Activated CD4-positive, alpha-beta T cell treated with anti-CD3 and anti-CD28 coated beads, Interleukin-2, amount 10 ng/mL, durations not matched to agents 7 days and 5 days (primary cell): ENCODE measurements around the gene PARN. TPM values are rescaled to one million over a fixed set of nuclear protein-coding genes. Genes with fewer than 3 reads are reported as not detected.

ENCODE experiments used
- CTCF ChIA-PET: fragments of 350-600 bp; sonication (Branson Sonifier 250); formaldehyde crosslinking; loops from one replicate; lab custom pipeline; 2021; ENCODE audit warnings: antibody characterized with exemption; lab: Charles Lee
- POLR2A ChIA-PET: fragments of 350-600 bp; sonication (Branson Sonifier 250); formaldehyde crosslinking; loops from one replicate; lab custom pipeline; 2021; ENCODE audit warnings: antibody characterized with exemption; lab: Charles Lee
- DNase-seq: peaks from one replicate; pipeline ENCODE4 v3.0.0-alpha.2; 2020
- H3K27ac Mint-ChIP-seq: one replicate; pipeline ENCODE4 v1.8.0; 2021; ENCODE audit warnings: mild to moderate bottlenecking, moderate library complexity, mixed read lengths
- H3K27me3 Mint-ChIP-seq: one replicate; pipeline ENCODE4 v1.8.0; 2021; ENCODE audit warnings: mixed read lengths
- H3K36me3 Mint-ChIP-seq: one replicate; pipeline ENCODE4 v1.8.0; 2021; ENCODE audit warnings: low read depth, mixed read lengths
- H3K4me1 Mint-ChIP-seq: one replicate; pipeline ENCODE4 v1.8.0; 2021; ENCODE audit warnings: mixed read lengths
- H3K4me3 Mint-ChIP-seq: one replicate; pipeline ENCODE4 v1.8.0; 2021; ENCODE audit warnings: mild to moderate bottlenecking, moderate library complexity, mixed read lengths
- H3K9me3 Mint-ChIP-seq: one replicate; pipeline ENCODE4 v1.8.0; 2021; ENCODE audit warnings: mixed read lengths
- total RNA-seq, 2 experiments: library from RNA; stranded (reverse); gene quantifications; one replicate each; pipeline ENCODE4 v1.2.3, GENCODE V29; 2021

Gene PARN
- total RNA-seq, 2 experiments from 2014 or later, result 41.1 to 51.8 TPM

GRCh38 chr16:14510939-14511799 is 118.9 kb downstream of the PARN start:
- no peak overlapping the region for H3K27ac Mint-ChIP-seq
- no peak overlapping the region for H3K4me3 Mint-ChIP-seq
- H3K36me3 Mint-ChIP-seq, result peaks cover 2% of the 10 kb centered on the region
- DNase-seq, result no peak
- peaks cover 7% of the 10 kb centered on the region for H3K4me1 Mint-ChIP-seq
- POLR2A ChIA-PET, result interaction anchor here (0.6 kb wide), 1 partner anchor 588 kb away, joined by 7 read pairs; no protein-coding TSS in a partner anchor
- no peaks in the 10 kb centered on the region for H3K27me3 Mint-ChIP-seq
- CTCF ChIA-PET, result interaction anchor here (0.6 kb wide), 1 partner anchor 553 kb away, joined by 3 read pairs; no protein-coding TSS in a partner anchor
- no peaks in the 10 kb centered on the region for H3K9me3 Mint-ChIP-seq

GRCh38 chr16:14510581-14510938 is 119.5 kb downstream of the PARN start:
- POLR2A ChIA-PET, result no interaction called here
- DNase-seq, result no peak
- Mint-ChIP-seq H3K4me1 (peaks cover 7% of the 10 kb centered on the region), H3K4me3 (no peak overlapping the region), H3K27me3 (no peaks in the 10 kb centered on the region), H3K36me3 (peaks cover 2% of the 10 kb centered on the region), H3K9me3 (no peaks in the 10 kb centered on the region), H3K27ac (no peak overlapping the region)
- CTCF ChIA-PET, result interaction anchor here (1.4 kb wide), 1 partner anchor 17 kb away, joined by 3 read pairs; no protein-coding TSS in a partner anchor

GRCh38 chr16:14509675-14510132 is 120.4 kb downstream of the PARN start:
- POLR2A ChIA-PET, result no interaction called here
- no peak overlapping the region for H3K27ac Mint-ChIP-seq

GRCh38 chr16:14509055-14509454 is 121.0 kb downstream of the PARN start:
- Mint-ChIP-seq H3K4me1 (peaks cover 7% of the 10 kb centered on the region), H3K27me3 (no peaks in the 10 kb centered on the region), H3K4me3 (no peak overlapping the region), H3K27ac (no peak overlapping the region), H3K9me3 (no peaks in the 10 kb centered on the region), H3K36me3 (peaks cover 2% of the 10 kb centered on the region)
- ChIA-PET POLR2A (no interaction called here), CTCF (interaction anchor here (1.4 kb wide), 1 partner anchor 19 kb away, joined by 3 read pairs; no protein-coding TSS in a partner anchor)
- no peak for DNase-seq

More at GRCh38 chr16:14509675-14510132, 120.4 kb downstream of the PARN start:
- H3K4me3 Mint-ChIP-seq, result no peak overlapping the region
- no peak for DNase-seq
- peaks cover 2% of the 10 kb centered on the region for H3K36me3 Mint-ChIP-seq
- H3K27me3 Mint-ChIP-seq, result no peaks in the 10 kb centered on the region
- CTCF ChIA-PET, result interaction anchor here (1.4 kb wide), 1 partner anchor 18 kb away, joined by 3 read pairs; no protein-coding TSS in a partner anchor
- H3K4me1 Mint-ChIP-seq, result peaks cover 7% of the 10 kb centered on the region
- H3K9me3 Mint-ChIP-seq, result no peaks in the 10 kb centered on the region

DNA sequence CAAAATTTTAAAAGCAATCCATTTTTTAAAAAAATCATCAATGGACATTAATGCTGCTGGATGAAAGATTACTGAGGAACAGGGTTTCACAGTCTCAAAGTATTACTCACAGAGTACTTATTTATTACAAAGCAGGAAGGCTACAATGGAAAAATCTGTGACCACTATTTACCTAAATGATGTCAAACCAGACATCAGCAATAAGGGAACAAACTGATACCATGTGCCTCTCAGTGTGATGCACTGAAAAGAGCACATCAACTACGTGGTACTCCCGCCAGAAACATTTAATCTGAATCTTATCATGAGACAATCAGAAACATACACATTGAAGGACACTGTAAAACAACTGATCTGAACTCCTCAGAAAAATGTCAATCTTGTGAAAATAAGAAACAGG is 124.2 kb downstream of the PARN start:
- H3K27me3 Mint-ChIP-seq, result no peaks in the 10 kb centered on the region
- peaks cover 10% of the 10 kb centered on the region for H3K4me1 Mint-ChIP-seq
- H3K4me3 Mint-ChIP-seq, result no peak overlapping the region
- H3K36me3 Mint-ChIP-seq, result peaks cover 2% of the 10 kb centered on the region
- no peak overlapping the region for H3K27ac Mint-ChIP-seq
- no peaks in the 10 kb centered on the region for H3K9me3 Mint-ChIP-seq
- POLR2A ChIA-PET, result no interaction called here
- CTCF ChIA-PET, result no interaction called here
- DNase-seq, result no peak

- no peaks in the 10 kb centered on the region for H3K9me3 Mint-ChIP-seq
- H3K4me1 Mint-ChIP-seq, result peaks cover 10% of the 10 kb centered on the region
- peaks cover 2% of the 10 kb centered on the region for H3K36me3 Mint-ChIP-seq
- H3K27me3 Mint-ChIP-seq, result no peaks in the 10 kb centered on the region
- no peak for DNase-seq
- CTCF ChIA-PET, result interaction anchor here (0.8 kb wide), 1 partner anchor 14 kb away, joined by 4 read pairs; no protein-coding TSS in a partner anchor
- POLR2A ChIA-PET, result no interaction called here
- no peak overlapping the region for H3K4me3 Mint-ChIP-seq
- peak overlapping the region; percentile 11 for H3K27ac Mint-ChIP-seq
These were observed 126.9 kb downstream of the PARN start for GRCh38 chr16:14502932-14503741.

DNA sequence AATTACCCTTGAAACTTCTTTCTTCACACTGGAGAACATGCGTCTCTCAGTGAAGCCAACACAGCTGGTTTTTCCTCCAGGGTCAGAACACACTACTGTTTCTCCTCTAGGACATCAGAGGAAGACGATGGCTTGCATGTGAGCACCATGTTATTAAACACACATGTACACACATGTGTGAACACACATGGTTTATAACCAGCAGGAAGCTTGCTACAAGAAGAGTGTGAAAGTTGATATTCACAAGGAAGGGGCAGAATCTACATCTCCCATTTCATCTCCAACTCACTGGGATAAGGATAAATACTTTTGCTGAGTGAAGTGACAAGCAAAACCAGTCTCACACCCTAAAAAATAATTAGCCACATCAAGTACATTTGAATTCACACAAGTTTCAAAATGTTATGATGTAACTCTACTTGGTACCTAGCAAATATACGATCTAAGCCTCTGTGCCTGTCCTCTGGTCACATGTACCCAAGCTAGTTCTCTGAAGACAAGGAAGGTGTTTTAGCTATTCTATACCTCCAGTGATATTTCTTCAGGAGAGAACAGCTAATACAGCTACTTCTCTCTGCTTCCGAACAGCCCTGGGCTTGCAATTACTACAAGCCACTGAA is 127.7 kb downstream of the PARN start:
- DNase-seq, result no peak
- Mint-ChIP-seq H3K27ac (no peak overlapping the region), H3K27me3 (no peaks in the 10 kb centered on the region), H3K9me3 (no peaks in the 10 kb centered on the region), H3K4me3 (no peak overlapping the region), H3K36me3 (peaks cover 2% of the 10 kb centered on the region), H3K4me1 (peaks cover 10% of the 10 kb centered on the region)
- CTCF ChIA-PET, result no interaction called here
- POLR2A ChIA-PET, result no interaction called here

GRCh38 chr16:14501331-14502255 is 128.5 kb downstream of the PARN start:
- Mint-ChIP-seq H3K27ac (no peak overlapping the region), H3K4me3 (no peak overlapping the region), H3K4me1 (peaks cover 10% of the 10 kb centered on the region), H3K36me3 (peaks cover 2% of the 10 kb centered on the region), H3K27me3 (no peaks in the 10 kb centered on the region), H3K9me3 (no peaks in the 10 kb centered on the region)
- ChIA-PET CTCF (interaction anchor here (0.6 to 0.8 kb wide), 2 partner anchors 83 to 1002 kb away, joined by 4 read pairs; no protein-coding TSS in a partner anchor), POLR2A (no interaction called here)
- no peak for DNase-seq

GRCh38 chr16:14500791-14501190 is 129.3 kb downstream of the PARN start:
- peaks cover 10% of the 10 kb centered on the region for H3K4me1 Mint-ChIP-seq
- CTCF ChIA-PET, result interaction anchor here (0.6 kb wide), 1 partner anchor 428 kb away, joined by 4 read pairs; no protein-coding TSS in a partner anchor
- H3K27ac Mint-ChIP-seq, result no peak overlapping the region
- H3K4me3 Mint-ChIP-seq, result no peak overlapping the region
- H3K36me3 Mint-ChIP-seq, result no peaks in the 10 kb centered on the region
- no peak for DNase-seq
- H3K27me3 Mint-ChIP-seq, result no peaks in the 10 kb centered on the region
- H3K9me3 Mint-ChIP-seq, result no peaks in the 10 kb centered on the region
- POLR2A ChIA-PET, result no interaction called here

GRCh38 chr16:14499110-14499509 is 130.9 kb downstream of the PARN start:
- POLR2A ChIA-PET, result no interaction called here
- CTCF ChIA-PET, result no interaction called here
- H3K36me3 Mint-ChIP-seq, result peaks cover 6% of the 10 kb centered on the region

GRCh38 chr16:14497245-14498082 is 132.6 kb downstream of the PARN start:
- ChIA-PET CTCF (no interaction called here), POLR2A (no interaction called here)
- Mint-ChIP-seq H3K27ac (no peak overlapping the region), H3K9me3 (no peaks in the 10 kb centered on the region), H3K4me1 (peaks cover 8% of the 10 kb centered on the region), H3K27me3 (no peaks in the 10 kb centered on the region), H3K36me3 (peaks cover 6% of the 10 kb centered on the region), H3K4me3 (no peak overlapping the region)
- no peak for DNase-seq

More at GRCh38 chr16:14499110-14499509, 130.9 kb downstream of the PARN start:
- DNase-seq, result no peak
- H3K4me1 Mint-ChIP-seq, result peaks cover 10% of the 10 kb centered on the region
- no peak overlapping the region for H3K27ac Mint-ChIP-seq
- H3K4me3 Mint-ChIP-seq, result no peak overlapping the region
- no peaks in the 10 kb centered on the region for H3K9me3 Mint-ChIP-seq
- no peaks in the 10 kb centered on the region for H3K27me3 Mint-ChIP-seq
